NCI-H748 (cell line): ENCODE measurements around the gene ZIC4.
A peak's percentile ranks its signal among the peaks of the same experiment; 100 is the strongest.

Experiments
- DNase-seq: peaks from one replicate; lab custom pipeline; 2025; ENCODE audit not compliant: unreplicated experiment; lab: John Stamatoyannopoulos, UW

The ZIC4 gene

DNA sequence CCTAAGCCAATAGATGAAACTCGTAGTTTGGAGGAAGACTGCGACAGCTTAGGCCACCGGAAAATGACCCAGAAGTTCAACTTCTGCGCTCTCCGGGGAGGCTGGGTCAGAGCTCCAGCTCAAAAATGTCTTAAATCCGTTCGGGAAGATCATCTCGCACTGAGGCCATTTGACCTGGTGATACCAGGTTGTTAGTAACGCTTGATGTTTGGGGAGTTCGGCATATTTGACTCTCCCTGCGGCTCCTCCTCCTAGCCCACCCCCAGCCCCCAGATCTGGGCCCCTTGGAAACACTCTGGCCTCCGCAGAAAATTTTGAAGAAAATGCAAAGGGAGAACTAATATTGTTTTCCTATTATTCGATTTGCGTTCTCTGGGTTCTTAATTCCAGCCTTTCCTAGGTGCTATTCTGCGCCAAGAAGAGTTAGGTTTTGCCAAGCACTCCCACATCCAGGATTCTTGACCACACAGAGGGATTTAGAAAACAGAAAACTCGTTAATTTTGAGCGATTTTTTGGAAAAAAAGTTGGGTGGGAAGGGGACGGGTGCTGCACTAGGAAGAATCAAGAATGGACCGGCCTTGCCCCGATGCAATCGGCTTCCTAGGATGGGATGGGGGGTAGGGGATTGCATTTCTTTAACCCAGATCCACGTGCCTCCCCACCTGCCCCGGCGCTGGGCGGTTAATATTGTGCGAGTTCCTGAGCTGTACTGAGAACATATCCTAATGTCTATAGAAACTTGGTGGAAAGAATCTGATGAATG is 50.0 kb downstream of the ZIC4 start:
- no peak for DNase-seq

DNA sequence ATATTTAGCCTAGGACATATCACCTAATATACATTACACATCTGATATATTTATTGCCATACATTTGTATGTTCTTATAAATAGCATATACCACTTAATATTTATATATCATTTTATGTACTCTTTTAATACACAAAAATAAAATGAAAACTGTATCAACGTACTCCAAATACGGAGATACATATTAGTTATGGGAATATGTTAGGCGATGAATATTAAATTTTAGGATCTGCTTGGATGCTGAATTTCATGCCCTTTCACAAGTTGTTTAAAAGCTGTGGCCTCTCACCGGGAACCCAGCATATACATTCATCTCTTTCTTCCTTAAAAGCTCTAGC is 50.6 kb downstream of the ZIC4 start:
- DNase-seq: no peak

DNA sequence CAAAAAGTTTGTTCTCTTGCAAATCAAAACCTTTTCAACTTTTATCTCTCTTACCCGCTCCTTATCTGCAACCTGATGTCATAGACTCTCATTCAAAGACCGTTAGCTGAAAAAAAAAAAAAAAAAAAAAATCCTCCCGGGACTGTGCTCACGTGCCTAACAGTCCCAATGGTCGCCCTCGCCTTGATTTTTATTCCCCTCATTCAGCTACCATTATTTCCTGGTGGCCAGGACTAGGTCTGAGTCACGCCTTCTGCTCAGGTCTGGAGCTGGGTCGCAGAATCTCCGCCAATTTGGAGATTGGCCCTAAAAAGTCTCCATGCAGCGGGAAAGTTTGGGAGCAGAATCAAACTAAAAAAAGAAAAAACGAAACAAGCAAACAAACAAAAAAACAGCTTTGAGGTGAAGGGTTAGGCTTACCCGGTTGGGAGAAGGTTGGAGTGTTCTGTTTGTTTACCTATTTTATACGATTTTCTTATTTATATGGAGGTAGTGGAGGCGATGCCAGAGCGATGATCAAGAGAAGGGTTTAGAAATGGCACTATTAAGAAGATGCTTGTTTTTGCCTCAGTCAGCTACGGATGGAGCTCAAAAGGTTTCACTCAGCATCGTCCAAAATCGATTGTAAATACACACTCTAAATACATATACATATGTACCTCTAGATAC is 51.1 kb downstream of the ZIC4 start:
- DNase-seq: no peak

DNA sequence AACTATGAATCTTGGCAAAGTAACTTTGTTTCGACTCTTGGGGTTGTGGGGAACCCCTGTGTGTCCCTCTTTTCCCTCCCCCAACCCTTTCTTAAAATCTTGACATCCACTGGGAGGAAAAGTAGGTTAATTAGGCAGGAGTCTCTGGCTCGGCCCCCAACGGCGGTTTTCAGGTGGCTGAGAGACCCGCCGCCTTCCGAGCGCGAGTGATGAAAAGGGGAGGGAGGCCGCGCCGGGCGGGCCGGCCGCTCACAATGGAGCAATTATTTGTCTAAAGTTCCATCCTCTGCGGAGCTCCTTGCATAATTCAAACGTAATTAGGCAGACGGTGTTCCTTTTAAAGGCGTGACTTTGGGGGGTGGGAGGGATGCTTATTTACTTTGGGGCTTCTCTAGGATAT is 51.7 kb downstream of the ZIC4 start:
- DNase-seq: peak; percentile 77

DNA sequence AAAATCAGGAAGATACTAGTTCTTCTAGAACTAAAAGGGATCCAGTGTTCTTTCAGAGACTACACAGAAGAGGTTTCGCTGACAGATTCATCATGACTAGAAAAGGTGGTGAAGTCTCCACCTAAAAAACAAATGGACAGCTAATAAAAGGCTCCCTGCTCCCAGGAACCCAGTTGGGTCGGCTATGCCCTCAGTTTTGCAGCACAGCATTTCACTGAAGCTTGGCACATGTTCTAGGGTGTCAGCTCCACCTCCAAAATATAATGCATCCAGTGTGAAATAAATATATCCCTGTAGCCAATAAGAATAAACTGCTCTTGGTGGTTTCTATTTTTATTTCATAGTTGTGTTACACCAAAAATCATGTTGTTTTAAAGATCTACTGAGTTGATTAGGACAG is 55.0 kb downstream of the ZIC4 start:
- DNase-seq: no peak

DNA sequence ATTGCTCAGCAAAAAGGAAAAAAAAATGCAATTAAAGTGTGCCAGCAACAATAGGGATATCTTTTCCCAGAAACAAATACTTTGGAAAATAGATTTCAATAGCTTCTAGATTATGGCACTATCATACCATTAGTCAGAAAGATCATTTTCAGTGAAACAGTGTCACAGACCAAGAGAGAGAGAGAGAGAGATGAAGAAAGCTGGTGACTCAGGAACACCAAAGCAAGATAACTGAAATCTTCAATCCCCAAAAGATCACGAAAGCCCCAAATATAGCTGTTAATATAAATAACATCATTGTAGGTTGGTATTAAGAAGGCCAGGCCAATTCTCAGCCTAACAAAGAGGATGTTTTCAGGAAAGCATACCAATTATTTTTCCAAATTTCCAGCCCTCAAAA is 57.4 kb downstream of the ZIC4 start:
- DNase-seq: no peak

DNA sequence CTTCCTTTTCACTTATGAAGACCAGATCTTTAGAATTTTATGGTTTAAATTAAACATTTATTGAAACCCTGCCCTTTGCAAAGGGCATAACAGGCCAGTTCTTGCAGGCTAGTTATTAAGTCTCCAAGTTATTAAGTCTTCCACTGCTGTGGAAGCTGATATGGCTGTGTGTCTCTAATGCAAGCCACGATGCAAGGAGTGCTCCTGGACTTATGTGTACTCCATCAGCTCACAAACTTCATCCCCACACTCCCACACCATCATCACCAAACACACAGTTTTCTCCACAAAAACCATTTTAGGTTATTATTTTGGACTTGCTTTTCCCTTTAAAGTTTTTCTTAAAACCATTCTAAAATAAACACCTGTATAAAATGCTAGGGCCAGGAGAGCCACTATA is 62.4 kb downstream of the ZIC4 start:
- DNase-seq: no peak

DNA sequence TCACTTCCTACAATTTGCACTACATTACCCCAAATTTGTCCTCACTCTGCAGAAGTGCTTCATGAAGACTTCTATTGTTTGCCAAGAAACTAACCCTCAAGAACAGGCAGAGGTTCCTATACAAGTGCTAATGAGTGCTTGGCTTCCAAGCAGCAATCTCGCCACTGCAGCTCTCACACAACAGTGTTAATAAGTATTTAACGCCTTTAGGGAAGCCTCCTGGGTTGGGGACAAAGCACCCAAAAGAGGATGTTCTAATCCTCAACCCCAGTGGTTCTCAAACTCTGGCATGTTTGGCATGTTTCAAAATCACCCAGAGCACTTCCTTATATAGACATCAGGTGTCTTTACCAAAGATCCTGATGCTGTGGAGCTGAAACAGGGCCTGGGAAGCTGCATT is 64.6 kb downstream of the ZIC4 start:
- DNase-seq: no peak

DNA sequence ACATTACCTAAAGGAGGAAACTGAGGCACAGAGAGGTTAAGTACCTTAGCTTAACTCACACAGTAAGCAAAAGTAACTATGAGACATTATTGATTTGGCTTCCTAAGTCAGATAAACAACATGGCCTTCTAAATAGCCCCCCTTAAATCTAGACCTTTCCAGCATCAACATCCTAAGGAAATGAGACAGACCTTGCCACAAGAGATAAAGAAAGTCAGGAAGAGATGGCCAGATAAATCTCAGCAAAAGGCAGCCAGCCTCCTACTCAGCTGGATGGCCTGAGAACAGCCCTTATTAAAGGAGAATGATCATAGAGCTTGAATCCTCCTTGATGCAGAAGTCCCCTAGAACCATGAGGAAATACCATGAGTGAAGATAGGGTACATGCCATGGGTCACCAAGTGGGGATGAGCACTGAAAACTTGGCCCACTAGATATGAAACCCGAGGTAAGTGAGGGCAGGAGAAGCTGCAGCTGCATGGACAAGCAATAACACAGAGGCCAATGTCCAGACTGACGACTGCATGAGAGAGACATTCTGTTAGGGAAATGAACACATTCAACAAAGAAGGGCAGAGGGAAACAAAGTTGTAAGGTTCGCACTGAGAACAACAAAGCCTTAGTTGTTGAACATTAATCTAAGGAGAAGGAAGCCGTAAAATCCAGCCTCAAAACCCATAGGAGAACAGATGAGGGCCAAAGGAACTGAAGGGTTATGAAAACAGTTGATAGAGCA is 69.6 kb downstream of the ZIC4 start:
- DNase-seq: no peak
